ENCODE data around the gene NIFK. TPM values are rescaled to one million over a fixed set of nuclear protein-coding genes. Genes with fewer than 3 reads are reported as not detected.

The NIFK gene
- total RNA-seq, 4 donors from 2014 or later, result 10.9 to 32.7 (median 18.7) TPM

- Histone ChIP-seq H3K4me3 (peak overlapping the region; percentile 50 to 91 (median 82)), H3K36me3 (peaks cover 0 to 7% (median 0%) of the 10 kb centered on the region in 4 donors), H3K27ac (peak overlapping the region; percentile 61 to 86 (median 80)), H3K27me3 (no peaks in the 10 kb centered on the region), H3K4me1 (peaks cover 16 to 28% (median 21%) of the 10 kb centered on the region in 4 donors), H3K9me3 (no peaks in the 10 kb centered on the region)
- no peak for DNase-seq
- intact Hi-C loops (cut with DNase I; ENCODE audit: low total_unique reads) (loop anchor here (10.0 kb wide), 1 partner anchor 220 kb away; the partner anchor contains the start of gene RNU4ATAC), in situ Hi-C loops (cut with MboI; ENCODE audit: low pct_ligation_motif_present in 1 of 4, low pct_unique_long_range_greater_than_20kb in 1 of 4, low sequenced_read_pairs in 3 of 4) (no loop called here)
- TF ChIP-seq POLR2A (IDR thresholded peaks at IDR 0.05) (no peak), CTCF (IDR thresholded peaks at IDR 0.05) (no peak), POLR2AphosphoS5 (IDR thresholded peaks at IDR 0.05) (no peak), EP300 (IDR thresholded peaks at IDR 0.05; ENCODE audit: low read depth) (no peak)
- 1% methylated on average over 8 of the region's 8 CpGs for WGBS, 2 donors (ENCODE audit: low coverage in 1 of 2)
Observed at GRCh38 chr2:121754851-121755236, 18.2 kb upstream of the NIFK start.

GRCh38 chr2:121748202-121748601 lies 11.5 kb upstream of the NIFK start:
- in situ Hi-C loops (cut with MboI; ENCODE audit: low pct_ligation_motif_present in 1 of 4, low pct_unique_long_range_greater_than_20kb in 1 of 4, low sequenced_read_pairs in 3 of 4) (loop anchor here in 1 of 4 donors (25.0 kb wide), 1 partner anchor 211 kb away; the partner anchor contains the start of gene RNU4ATAC), intact Hi-C loops (cut with DNase I; ENCODE audit: low total_unique reads) (no loop called here)
- DNase-seq, result no peak
- H3K27ac ChIP-seq, result no peak overlapping the region
- H3K4me1 ChIP-seq, result no peaks in the 10 kb centered on the region
- WGBS, 2 donors (ENCODE audit: low coverage in 1 of 2), result 80% methylated on average over 4 of the region's 4 CpGs; no CpG with 5 or more reads in 1 of the 2 donors
- TF ChIP-seq POLR2AphosphoS5 (IDR thresholded peaks at IDR 0.05) (no peak), POLR2A (IDR thresholded peaks at IDR 0.05) (no peak), EP300 (IDR thresholded peaks at IDR 0.05; ENCODE audit: low read depth) (no peak), CTCF (IDR thresholded peaks at IDR 0.05) (no peak)
- no peak overlapping the region for H3K4me3 ChIP-seq
- no peaks in the 10 kb centered on the region for H3K36me3 ChIP-seq
- no peaks in the 10 kb centered on the region for H3K9me3 ChIP-seq
- no peaks in the 10 kb centered on the region for H3K27me3 ChIP-seq

GRCh38 chr2:121746071-121746578 lies 9.4 kb upstream of the NIFK start:
- Histone ChIP-seq H3K27me3 (no peaks in the 10 kb centered on the region), H3K4me3 (no peak overlapping the region), H3K9me3 (no peaks in the 10 kb centered on the region), H3K27ac (no peak overlapping the region), H3K36me3 (no peaks in the 10 kb centered on the region), H3K4me1 (no peaks in the 10 kb centered on the region)
- WGBS, 2 donors (ENCODE audit: low coverage in 1 of 2), result 72% methylated on average over 6 of the region's 6 CpGs; no CpG with 5 or more reads in 1 of the 2 donors
- in situ Hi-C loops (cut with MboI; ENCODE audit: low pct_ligation_motif_present in 1 of 4, low pct_unique_long_range_greater_than_20kb in 1 of 4, low sequenced_read_pairs in 3 of 4), result loop anchor here in 1 of 4 donors (25.0 kb wide), 1 partner anchor 209 kb away; the partner anchor contains the start of gene RNU4ATAC
- intact Hi-C loops (cut with DNase I; ENCODE audit: low total_unique reads), result no loop called here
- TF ChIP-seq POLR2AphosphoS5 (IDR thresholded peaks at IDR 0.05), result no peak
- no peak for TF ChIP-seq EP300 (IDR thresholded peaks at IDR 0.05; ENCODE audit: low read depth)
- TF ChIP-seq POLR2A (IDR thresholded peaks at IDR 0.05), result no peak
- TF ChIP-seq CTCF (IDR thresholded peaks at IDR 0.05), result no peak
- DNase-seq, result no peak

- H3K36me3 ChIP-seq, result no peaks in the 10 kb centered on the region
- H3K9me3 ChIP-seq, result no peaks in the 10 kb centered on the region
- no peak for DNase-seq
- 40 to 87% methylated on average over 1 to 3 of the region's 3 CpGs for WGBS, 2 donors (ENCODE audit: low coverage in 1 of 2)
- in situ Hi-C loops (cut with MboI; ENCODE audit: low pct_ligation_motif_present in 1 of 4, low pct_unique_long_range_greater_than_20kb in 1 of 4, low sequenced_read_pairs in 3 of 4), result loop anchor here in 1 of 4 donors (25.0 kb wide), 1 partner anchor 204 kb away; the partner anchor contains the start of gene RNU4ATAC
- peaks cover 0 to 7% (median 0%) of the 10 kb centered on the region in 4 donors for H3K4me1 ChIP-seq
- no peak overlapping the region for H3K27ac ChIP-seq
- intact Hi-C loops (cut with DNase I; ENCODE audit: low total_unique reads), result no loop called here
- H3K4me3 ChIP-seq, result no peak overlapping the region
- TF ChIP-seq POLR2A (IDR thresholded peaks at IDR 0.05) (no peak), POLR2AphosphoS5 (IDR thresholded peaks at IDR 0.05) (no peak), CTCF (IDR thresholded peaks at IDR 0.05) (no peak), EP300 (IDR thresholded peaks at IDR 0.05; ENCODE audit: low read depth) (no peak)
- H3K27me3 ChIP-seq, result no peaks in the 10 kb centered on the region
Observed at GRCh38 chr2:121741450-121741849, 4.8 kb upstream of the NIFK start.

All from transverse colon (tissue), 4 donors.